ENCODE measurements around the gene OPTC.
"Not testable (repeated sequence)": the region's sequence is repeated elsewhere in the genome, so short reads cannot be mapped to it uniquely, and the experiment has no call there.

Gene OPTC, protein sequence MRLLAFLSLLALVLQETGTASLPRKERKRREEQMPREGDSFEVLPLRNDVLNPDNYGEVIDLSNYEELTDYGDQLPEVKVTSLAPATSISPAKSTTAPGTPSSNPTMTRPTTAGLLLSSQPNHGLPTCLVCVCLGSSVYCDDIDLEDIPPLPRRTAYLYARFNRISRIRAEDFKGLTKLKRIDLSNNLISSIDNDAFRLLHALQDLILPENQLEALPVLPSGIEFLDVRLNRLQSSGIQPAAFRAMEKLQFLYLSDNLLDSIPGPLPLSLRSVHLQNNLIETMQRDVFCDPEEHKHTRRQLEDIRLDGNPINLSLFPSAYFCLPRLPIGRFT

DNA sequence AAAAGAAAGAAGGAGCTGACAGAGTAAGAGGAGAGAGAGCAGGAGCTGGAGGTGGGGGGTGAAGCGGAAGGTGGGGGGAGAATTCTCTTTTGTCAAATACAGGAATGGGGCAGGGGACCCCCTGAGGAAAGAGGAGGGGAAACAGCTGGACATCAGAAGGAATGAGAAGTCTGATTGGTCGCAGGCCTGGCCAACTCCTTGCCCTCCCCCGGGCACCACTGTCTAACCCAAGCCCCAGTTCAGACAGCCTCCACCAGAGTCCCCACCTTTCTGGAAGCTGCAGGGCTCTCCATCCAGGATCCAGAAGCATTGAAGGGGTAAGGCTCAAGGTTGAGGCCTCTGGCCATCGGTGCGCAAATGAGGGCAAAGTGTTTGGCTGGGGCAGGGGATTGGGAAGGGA lies at the start of gene OPTC:
TSS of gene OPTC (plus strand) at position 253 of the 400 bp plus-strand sequence. CDS start 1,853 bp downstream, outside the sequence.
- DNase-seq: no peak

DNA sequence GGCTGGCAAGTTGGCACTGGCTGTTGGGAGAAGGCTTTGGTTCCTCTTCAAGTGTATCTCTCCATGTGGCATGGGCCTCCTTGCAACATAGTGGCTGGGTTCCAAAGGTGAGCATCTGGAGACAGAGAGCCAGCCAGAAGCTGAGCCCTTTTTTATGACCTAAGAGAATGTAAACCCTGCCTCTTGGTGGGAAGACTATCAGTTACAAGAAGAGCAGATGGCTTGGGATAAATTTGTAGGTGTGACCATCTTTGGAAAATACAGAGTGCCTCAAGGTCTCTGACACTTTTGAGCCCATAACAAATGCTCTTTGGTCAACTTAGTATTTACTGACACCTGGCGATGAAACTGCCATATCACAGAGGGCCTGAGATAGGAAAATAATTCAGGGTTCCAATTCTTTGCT lies 49.8 kb upstream of the OPTC start:
- DNase-seq: no peak

DNA sequence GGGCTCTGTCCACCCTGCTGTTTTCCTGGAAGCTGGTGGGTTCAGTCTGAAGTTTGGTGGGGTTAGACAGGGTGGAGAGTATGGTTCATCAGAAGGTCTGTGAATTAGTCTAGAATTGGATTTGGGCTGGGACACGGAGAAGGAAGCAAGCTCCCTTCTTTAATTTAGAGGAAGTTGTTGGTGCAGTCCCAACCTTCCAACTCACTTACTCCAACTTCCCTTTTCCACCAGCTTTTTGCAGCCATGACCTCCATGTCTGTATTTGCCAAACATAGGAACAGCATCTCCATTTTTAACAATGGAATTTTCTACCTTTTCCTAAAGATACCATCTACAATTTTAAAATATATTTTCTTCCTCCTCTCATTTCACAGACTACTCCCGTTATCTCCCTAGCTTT lies 46.8 kb upstream of the OPTC start:
- no peak for DNase-seq

DNA sequence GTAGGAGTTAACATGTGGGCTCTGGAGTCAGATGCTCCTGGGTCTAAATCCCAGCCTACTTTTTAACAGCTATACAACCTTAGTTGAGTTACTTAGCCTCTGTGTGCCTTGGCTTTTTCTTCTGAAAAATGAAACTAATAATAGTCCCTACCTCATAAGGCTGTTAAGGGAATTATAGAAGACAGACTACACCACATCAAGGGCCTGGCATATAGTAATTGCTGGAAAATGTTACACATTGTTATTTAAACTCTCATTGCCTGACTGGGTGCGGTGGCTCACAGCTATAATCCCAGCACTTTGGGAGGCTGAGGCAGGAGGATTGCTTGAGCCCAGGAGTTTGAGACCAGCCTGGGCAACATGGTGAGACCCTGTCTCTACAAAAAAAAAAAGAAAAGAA lies 46.4 kb upstream of the OPTC start:
- DNase-seq: not testable (repeated sequence)

DNA sequence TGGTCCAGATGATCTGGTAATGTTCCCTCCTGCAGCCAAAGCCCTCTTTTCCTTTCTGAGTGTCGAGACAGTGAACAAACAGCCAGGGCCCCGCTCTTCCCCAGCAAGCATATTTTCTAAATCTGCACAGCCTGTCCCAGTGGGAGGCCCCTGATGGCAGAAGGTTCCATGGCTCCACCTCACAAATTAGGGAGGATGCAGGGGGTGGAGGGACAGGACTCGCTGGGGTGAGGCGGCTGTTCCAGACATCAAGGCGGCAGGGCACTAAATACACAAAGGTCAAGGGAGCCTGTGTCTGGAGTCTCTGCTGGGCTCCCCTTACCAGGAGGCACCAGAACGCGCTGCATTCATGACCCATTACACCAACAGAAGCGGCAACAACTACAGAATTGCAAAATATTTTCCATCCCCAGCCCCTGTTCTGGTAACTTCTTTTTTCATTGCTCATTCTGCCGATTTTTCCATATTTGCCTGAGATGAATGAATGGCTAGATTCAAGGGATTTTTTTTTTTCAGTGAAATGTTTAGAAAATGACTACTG lies 45.4 kb upstream of the OPTC start:
- no peak for DNase-seq

DNA sequence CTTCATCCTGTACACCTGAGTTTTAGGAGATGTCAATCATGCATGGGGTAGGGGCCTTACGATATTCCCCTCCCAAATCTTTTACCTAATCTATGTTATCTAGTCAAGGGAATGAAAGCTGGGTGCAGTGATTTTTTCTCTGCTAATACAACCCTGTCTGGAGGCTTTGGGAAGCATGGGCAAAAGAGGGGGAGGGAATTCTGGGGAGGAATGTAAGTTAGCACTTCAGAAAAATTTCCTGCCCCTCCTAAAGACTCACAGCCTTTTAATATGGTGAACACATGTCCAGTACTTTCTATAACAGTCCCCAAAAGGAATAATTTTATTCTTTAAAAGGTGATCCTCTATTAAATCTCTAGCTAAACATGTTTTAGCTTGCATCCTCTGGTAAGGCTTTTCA lies 44.0 kb upstream of the OPTC start:
- no peak for DNase-seq

DNA sequence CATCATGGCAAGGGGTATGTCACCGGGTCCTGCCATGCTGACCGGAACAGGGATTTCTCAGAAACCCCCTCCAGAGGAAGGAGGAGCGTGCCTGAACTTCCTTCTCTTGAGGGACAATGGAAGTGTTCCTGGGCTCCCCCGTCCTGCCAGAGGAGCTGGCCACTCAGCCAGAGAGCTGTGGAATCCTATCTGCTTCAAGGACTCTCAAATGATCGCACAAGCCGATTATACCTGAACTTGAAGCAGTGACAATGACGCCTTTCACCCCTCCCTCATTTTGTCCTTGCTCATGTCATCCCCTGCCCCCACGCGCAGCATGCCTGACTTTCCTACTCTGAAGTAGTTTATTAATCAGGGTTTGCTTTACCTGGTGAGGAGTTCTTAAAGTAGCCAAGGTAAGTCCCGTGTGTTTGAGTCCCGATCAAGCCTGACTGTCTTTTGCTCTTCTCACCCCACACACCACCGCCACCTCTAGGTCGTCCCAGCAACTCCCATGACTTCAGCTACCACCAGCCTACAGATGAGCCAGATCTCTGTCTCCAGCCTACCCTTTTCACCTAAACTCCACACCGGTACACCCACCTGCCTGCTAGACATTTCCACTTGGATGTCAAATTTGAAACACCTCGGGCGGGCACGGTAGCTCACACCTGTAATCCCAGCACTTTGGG lies 43.3 kb upstream of the OPTC start:
- no peak for DNase-seq

DNA sequence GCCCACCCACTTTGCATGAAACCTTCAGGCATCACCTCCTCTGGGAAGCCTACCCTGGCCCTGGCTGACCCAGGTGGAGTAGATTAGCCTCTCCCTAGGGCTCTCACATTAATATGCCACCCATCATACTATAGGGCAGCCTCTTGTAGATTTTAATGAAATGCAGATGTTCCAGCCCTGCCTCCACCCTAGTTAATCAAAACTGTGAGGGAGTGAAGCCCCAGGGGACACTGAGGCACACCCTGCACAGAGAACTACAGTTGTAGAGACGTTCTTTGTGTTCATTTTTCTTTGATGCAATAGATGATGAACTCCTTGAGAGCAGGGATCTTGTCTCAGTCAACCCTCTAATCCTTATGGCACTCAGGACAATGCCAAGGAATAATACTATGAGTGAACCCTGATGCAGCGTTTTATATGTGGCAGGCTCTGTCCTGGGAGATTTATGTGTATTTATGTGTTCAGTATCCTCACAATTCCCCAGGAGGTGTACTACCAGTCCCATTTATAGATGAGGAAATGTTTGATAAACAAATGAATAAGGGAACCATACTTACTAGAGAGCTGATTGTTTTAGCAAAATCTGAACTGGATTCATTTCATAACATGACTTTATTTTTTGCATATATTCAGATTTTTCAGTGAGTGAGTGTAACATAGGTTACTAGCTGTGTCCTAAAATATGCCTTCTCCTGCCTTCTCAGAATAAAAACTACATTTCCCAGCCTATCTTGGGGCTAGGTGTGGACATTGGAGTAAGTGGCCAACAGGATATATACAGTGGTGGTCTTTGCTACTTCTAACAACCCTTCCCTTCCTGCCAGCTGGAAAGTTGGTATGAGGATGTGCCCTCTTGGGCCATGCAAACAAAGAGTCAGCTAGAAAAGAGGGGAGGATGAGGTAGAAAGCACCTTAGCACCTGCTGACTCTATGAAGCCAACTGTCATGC lies 41.8 kb upstream of the OPTC start:
- no peak for DNase-seq

DNA sequence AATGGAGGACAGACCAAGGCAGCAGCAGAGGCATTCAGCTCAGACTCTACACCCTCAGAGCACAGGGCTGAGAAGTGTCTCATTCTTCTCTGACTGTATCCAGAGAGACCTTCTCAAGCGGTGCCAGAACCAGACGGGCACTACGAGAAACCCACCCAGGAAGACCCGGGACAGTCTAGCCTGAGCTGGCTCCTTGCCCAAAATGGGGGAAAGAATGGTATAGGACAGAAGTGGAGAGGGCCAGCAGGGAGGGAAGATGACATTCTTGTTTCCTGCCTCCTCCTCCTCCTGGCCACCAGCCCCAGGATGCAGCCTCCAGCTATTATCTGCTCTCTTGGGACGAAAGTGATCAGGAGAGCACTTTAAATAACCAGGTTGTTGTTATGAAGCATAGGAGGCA lies 40.9 kb upstream of the OPTC start:
- DNase-seq: no peak

DNA sequence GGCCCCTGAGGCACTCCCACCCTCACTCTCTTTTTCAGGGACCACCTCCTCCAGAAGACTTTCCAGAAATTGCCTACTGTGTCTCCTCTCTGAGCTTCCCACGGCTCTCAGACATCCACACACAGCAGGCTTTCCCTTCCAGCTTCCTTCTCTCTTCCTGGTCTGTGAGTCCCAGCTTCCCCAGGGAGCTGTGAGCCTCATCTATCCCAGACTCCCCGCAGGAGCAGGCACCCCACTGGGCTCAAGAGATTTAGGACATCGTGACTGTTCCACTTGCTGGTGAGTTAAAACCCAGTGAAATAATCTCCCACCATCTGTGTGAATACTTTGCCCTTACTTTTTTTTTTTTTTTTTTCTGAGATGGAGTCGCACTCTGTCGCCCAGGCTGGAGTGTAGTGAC lies 40.3 kb upstream of the OPTC start:
- DNase-seq: no peak

DNA sequence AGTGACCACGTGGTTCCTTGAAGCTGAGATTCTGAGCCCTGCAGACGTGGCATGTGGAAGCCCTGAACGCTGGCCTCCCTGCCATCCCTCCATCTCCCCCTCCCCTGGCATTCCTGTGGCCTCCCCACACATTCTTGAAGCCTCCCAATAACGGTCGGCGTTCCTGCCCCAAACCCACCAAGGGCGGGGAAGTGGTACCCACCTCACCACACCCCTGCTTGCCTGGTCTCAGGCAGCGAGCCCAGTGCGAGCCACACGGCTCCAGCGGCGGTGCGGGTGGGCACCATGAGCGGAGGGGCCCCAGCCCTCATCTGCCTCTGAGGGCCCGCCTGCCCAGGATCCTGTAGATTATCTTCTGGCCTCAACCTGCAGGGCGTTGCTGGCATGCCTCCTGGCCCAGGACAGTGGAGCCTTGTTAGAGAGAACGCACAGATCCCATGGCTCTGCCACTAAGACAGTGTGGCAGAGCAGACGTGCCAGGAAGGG lies 38.9 kb upstream of the OPTC start:
- DNase-seq: no peak

DNA sequence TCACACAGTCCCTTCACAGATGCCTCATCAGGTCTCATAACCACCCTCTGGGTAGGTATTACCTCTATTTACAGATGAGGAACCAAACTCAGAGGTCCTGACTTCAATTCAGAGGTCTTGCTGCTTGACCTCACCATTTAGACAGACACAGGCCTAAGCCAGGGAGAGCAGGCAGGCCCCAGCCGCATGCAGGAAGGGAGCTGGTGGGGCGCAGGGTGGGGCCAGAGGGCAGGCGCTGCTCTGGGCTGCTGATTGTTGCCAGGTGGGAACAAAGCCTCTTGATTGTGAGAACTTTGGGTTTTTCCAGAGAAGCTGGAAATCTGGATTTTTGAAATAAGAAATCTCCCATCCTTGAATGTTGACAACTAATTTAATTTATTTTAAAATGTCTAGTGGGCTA lies 38.2 kb upstream of the OPTC start:
- no peak for DNase-seq

DNA sequence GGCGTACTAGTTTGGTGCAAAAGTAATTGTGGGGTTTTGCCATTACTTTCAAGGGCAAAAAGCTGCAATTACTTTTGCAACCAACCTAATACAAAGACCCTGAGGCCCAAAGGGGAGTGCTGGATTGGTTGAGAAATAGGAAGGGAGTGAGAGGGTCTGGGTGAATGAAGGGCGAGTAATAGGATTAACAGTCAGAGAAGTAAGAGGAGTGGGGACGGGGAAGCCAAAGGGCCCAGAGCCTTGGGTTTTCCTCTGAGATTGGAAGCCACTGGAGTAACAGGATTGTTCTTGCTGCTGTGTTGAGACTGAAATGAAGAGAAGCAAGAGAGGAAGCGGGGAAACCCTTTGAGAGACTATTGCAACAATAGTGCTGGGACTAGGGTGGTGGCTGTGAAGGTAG lies 37.4 kb upstream of the OPTC start:
- DNase-seq: no peak

DNA sequence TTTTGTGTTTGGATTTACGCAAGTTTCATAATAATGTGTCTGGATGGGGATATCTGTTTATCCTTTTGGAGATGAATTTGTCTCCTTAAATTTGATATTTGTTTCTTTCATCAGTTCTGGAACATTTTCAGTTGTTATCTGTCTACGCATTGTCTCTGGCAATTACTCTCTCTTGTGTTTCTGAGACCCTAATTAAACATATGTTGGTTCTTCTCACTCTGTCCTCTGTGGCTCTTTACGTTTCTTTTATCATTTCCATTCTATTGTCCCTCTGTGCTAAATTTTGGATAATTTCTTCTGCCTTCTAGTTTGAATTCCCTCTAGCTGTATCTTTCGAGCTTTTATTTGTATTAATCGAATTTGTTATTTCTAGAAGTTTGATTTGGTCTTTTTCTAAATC lies 35.9 kb upstream of the OPTC start:
- no peak for DNase-seq

DNA sequence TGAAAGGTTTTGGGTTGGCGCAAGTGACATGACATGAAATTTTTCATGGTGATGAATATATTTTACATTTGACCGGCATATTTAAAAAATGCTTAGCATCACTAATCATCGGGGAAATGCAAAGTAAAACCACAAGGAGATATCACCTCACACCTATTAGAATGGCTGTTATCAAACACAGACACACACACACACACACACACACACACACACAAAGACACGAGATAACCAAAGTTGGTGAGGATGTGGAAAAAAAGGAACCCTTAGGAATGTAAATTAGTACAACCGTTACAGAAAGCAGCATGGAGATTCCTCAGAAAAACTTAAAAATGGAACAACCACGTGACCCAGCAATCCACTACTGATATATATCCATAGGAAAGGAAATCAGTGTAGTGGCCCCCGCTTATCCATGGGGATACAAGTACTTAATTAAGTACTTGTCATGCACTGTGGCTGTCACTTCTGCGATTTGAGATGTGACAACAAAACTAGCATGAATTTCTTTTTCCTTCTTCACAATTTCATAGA lies 34.2 kb upstream of the OPTC start:
- DNase-seq: no peak

DNA sequence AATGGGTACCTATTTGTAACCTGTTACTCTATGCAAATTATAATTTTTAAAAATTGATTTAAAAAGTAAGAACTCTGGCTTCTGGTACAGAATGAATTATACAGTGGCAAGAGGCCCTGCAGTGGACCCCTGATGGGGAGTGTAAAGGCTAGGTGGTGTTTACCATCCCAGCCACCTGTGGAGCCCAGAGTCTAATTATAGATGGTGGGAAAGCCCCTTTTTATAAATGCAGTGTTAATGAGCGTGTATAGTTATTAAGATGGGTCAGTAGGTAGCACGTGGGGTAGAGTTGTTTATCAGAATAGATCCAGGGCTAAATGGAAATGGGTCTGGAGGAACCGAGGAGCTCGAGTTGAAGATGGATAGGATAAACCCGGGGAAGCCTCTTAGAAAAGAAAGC lies 32.2 kb upstream of the OPTC start:
- no peak for DNase-seq

DNA sequence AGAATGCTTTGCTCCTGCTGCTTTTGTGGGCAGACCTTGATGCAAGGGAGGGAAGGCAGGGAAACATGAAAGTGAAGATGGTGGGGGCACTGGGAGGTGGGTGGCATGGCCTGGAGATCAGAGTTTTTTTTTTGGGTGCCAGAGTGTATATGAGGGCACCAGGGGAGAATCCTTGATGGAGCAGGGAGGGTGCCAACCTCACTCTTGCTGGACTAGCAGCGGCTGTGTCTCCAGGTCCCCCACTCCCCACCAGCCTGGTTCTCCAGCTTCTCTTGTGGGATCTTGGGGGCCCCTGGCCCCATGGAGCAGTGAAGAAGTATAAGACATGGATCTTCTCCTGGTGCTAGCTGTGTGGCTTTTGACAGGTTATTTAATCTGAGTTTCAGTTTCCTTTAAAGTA lies 31.8 kb upstream of the OPTC start:
- DNase-seq: no peak

DNA sequence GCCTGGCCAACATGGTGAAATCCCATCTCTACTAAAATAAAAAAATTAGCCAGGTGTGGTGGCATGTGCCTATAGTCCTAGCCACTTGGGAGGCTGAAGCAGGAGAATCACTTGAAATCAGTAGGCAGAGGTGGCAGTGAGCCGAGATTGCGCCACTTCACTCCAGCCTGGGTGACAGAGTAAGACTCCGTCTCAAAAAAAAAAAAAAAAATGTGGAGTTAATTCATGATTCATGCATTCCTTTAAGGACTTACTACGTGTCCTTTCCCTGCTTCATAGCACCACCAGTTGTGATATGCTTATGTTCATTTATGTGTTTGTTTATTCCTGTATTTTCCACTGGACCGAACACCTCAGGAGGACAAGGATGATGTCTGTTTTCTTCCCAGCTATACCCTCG lies 31.1 kb upstream of the OPTC start:
- DNase-seq: peak; percentile 73

DNA sequence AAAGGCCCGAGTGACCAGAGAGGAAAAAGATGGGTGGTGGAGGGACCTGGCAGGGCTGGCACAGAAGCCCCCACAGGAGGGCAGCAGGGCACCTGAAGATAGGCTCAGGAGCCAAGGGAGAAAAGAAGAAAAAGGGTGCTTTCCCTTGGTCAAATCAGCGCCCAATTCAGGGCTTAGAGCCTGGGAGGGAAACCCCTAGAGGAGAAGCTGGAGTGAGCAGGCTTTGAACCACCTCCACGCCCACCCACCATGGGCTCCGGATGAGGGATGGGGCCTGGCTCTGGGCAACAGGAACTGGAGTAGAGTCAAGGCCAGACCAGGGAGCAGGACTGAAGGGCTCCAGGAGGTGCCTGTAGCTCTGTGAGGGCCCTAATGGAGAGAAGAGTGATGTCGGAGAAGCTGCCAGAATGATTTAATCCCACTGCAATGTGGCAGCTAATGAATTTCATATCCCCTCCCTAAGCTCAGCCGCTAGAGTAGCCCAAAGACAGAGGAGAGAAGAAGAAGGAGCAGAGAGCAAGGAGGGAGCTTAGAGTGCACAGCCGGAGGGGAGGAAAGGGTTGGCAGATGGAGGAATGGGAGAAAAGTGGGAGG lies 30.4 kb upstream of the OPTC start:
- DNase-seq: no peak

DNA sequence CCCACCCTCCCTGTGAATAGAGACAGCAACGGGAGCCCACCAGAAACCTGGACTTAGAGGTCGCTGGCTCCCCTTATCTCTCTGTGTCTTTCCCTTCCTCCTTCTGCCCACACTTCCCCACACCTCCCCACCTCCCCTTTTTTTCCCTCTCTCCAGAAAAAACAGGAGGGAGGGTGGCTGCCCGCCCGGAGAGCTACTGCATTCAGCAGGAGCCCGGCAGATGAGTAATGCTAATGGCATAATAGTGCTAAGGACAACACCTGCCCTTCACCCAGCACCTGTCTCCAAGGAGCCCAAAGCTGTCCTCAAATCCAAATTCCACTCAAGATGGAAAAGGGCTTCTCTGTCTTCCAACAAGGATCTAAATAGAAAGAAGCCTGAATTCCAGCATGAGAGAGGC lies 29.7 kb upstream of the OPTC start:
- no peak for DNase-seq

DNA sequence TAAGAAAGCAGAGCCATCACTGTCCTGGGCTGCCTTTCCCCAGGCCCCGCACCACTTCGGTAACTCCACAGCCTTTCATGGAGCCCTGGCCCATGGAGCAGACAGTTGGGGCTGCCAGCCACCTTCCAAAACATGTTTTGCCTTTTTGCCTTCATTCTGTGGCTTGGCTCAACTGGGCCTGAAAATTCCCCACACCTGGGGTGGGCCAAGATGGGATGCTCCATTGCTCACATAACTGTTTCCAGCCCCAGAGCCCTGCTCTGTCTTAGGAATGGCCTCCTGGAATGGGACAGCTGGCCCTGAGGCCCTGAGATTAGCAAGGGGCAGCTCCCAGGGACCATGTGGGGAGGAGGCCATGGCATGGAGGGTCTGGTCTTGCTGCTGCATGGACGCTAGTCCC lies 29.2 kb upstream of the OPTC start:
- no peak for DNase-seq

DNA sequence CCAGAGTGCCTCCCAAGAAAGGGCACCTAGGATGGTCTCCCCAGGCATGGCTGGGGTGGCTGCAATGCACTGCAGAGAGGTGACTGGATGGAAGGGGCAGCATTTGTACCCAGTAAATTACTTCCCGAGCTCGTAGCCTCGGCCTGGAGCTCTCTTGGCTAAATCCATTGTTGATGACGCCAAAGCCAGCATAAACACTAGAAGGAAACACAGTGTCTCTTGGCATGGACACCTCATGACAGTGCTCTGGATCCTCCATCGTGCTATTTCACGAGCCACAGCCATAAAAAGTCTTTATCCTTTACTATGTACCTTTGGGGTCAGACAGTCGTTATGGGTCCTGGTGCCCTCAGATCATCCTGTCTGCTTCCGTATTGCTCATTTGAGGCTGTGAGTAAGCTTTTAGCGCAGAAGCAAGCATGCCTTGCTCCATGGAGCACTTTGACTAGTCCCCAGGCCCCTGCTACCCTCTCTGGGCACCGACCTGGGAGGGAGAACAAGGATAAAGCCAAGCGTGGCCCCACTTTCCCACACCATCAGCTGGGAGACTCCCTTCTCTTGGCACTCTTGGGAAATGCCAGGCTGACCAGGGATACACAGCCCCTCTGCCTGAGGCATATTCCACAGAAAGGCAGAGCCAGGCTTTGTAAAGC lies 28.7 kb upstream of the OPTC start:
- no peak for DNase-seq
